ENCODE data around the gene CHMP4B. TPM values are rescaled to one million over a fixed set of nuclear protein-coding genes. Genes with fewer than 3 reads are reported as not detected.
A peak's percentile ranks its signal among the peaks of the same experiment; 100 is the strongest.

Gene CHMP4B
- total RNA-seq, 5 donors from 2014 or later (not counting 1 experiment from before 2014, with no cell fraction given), result 45.1 to 64.7 (median 60.8) TPM

DNA sequence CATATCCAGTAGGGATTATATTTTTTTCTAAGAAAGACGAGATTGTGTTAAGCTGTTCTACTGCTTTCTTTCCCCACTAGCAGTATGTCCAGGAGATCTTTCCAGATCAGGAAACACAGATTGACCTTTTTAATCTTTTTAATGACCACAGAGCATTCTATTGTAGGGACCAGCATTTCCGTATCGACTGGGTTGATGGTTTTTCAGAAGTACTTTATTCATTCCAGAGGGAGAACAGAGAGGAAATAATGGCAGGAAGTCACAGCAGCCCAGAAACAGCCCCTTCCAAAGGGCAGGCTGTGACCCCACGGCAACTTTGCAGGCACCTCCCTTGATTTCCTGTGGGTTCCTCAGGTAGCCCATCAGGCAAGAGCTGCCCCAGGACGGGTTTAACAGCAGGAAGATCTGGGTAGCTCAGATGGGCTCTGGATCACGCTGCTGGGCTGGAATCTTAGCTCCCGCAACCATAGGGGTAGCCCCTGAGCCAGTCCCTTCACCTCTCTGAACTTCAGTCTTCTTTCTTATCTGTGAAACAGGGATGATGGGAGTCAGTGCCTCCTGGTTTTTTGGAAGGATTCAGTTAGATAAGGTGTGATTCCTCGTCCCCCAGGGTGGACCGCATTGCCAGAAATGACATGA lies 23.8 kb upstream of the CHMP4B start:
- Histone ChIP-seq H3K4me1 (ENCODE audit: control insufficient read depth in 1 of 2, extremely low read depth in 1 of 2, insufficient read depth in 2 of 2, low read length in 2 of 2) (peaks cover 2 to 15% of the 10 kb centered on the region in 2 experiments), H3K27ac (ENCODE audit: low read length) (no peak overlapping the region), H3K4me3 (ENCODE audit: control insufficient read depth in 1 of 2, extremely low read depth in 1 of 2, low read length in 1 of 2) (no peak overlapping the region), H3K9me3 (no peaks in the 10 kb centered on the region), H3K36me3 (ENCODE audit: control insufficient read depth in 2 of 2, extremely low read depth in 1 of 2, insufficient read depth in 1 of 2, low read length in 1 of 2) (peaks cover 4 to 8% of the 10 kb centered on the region in 2 donors), H3K27me3 (replicated peaks in 1 of 2; ENCODE audit: control insufficient read depth in 2 of 2, extremely low read depth in 1 of 2, insufficient read depth in 2 of 2, low read length in 1 of 2) (no peaks in the 10 kb centered on the region)
- ATAC-seq (replicated peaks in 1 of 4) (no peak), DNase-seq (no peak)
- CTCF ChIA-PET, result interaction anchor here in 1 of 2 donors (0.7 kb wide), 1 partner anchor 17 kb away, joined by 3 read pairs; no protein-coding TSS in a partner anchor
- Mint-ChIP-seq H3K4me1 (peaks cover 8 to 23% (median 20%) of the 10 kb centered on the region in 3 donors), H3K27ac (peak overlapping the region in 1 of 2 donors; percentile 79), H3K4me3 (no peak overlapping the region), H3K36me3 (peaks cover 22% of the 10 kb centered on the region), H3K9me3 (no peaks in the 10 kb centered on the region), H3K27me3 (no peaks in the 10 kb centered on the region)
- POLR2A ChIA-PET, result no interaction called here
- 13% methylated on average over 2 of the region's 9 CpGs for WGBS (ENCODE audit: insufficient coverage)

DNA sequence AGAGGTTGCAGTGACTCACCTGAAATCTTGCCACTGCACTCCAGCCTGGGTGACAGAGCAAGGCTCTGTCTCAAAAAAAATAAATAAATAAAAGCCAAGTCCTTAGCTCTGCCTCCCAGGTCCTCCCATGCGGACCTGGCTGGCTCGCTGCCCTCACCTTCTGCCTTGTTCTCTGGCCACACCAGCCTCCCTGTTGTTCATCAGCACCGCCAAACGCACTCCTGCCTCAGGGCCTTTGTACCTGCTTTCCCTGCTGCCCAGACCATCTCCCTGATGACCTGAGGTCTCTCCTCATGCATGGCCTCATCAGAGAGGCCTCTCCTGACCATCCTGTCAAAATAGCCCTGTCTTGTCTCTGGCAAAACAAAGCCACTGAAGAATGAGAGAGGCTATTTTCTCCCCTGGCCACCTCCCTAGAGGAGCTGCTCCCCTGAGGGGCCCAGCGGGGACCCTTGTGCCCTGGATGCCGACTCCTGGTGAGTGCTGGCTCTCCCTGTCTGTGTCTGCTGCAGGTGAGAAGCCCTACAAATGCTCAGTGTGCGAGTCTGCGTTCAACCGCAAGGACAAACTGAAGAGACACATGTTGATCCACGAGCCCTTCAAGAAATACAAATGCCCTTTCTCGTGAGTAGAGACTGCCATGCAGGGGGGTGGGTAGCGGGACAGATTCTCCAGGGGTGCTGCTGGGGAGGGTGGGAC lies 22.6 kb upstream of the CHMP4B start:
- Mint-ChIP-seq H3K9me3 (no peaks in the 10 kb centered on the region), H3K4me3 (no peak overlapping the region), H3K4me1 (peaks cover 8 to 27% (median 20%) of the 10 kb centered on the region in 3 donors), H3K27me3 (no peaks in the 10 kb centered on the region), H3K27ac (no peak overlapping the region), H3K36me3 (peaks cover 18% of the 10 kb centered on the region)
- no peaks in the 10 kb centered on the region for H3K9me3 ChIP-seq
- peaks cover 2 to 19% of the 10 kb centered on the region in 2 experiments for H3K4me1 ChIP-seq (ENCODE audit: control insufficient read depth in 1 of 2, extremely low read depth in 1 of 2, insufficient read depth in 2 of 2, low read length in 2 of 2)
- DNase-seq, result no peak
- peaks cover 4 to 7% of the 10 kb centered on the region in 2 donors for H3K36me3 ChIP-seq (ENCODE audit: control insufficient read depth in 2 of 2, extremely low read depth in 1 of 2, insufficient read depth in 1 of 2, low read length in 1 of 2)
- H3K27me3 ChIP-seq (replicated peaks in 1 of 2; ENCODE audit: control insufficient read depth in 2 of 2, extremely low read depth in 1 of 2, insufficient read depth in 2 of 2, low read length in 1 of 2), result no peaks in the 10 kb centered on the region
- H3K27ac ChIP-seq (ENCODE audit: low read length), result no peak overlapping the region
- H3K4me3 ChIP-seq (ENCODE audit: control insufficient read depth in 1 of 2, extremely low read depth in 1 of 2, low read length in 1 of 2), result no peak overlapping the region
- ATAC-seq (replicated peaks in 1 of 4), result no peak
- WGBS (ENCODE audit: insufficient coverage), result 100% methylated on average over 7 of the region's 12 CpGs
- CTCF ChIA-PET, result no interaction called here
- POLR2A ChIA-PET, result no interaction called here

DNA sequence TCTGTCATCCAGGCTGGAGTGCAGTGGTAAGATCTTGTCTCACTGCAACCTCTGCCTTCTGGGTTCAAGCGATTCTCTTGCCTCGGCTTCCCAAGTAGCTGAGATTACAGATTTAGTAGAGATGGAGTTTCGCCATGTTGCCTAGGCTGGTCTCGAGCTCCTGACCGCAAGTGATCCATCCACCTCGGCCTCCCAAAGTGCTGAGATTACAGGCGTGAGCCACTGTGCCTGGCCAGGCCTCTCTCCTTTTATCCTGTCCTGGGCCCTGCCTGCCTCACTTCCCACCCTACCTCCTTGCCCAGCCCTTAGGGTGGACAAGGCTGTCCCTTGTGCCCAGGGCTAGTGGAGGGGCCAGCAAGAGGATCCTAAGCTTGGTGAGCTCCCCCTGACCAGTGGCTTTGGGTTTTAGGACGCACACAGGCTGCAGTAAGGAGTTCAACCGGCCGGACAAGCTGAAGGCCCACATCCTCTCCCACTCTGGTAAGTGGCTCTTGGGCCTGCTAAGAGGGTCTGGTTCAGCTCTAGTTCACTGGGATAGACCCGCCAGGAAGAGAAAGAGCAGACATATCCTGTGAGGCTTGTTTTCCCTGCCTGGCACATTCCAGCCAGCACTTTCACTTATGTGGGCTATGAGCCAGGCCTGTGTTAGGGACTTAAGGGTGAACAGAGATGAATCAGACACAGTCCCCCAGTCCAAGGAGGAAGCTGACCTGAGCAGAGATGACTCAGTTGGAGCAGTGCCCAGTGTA lies 21.9 kb upstream of the CHMP4B start:
- H3K9me3 Mint-ChIP-seq, result no peaks in the 10 kb centered on the region
- H3K27ac Mint-ChIP-seq, result no peak overlapping the region
- H3K27me3 Mint-ChIP-seq, result no peaks in the 10 kb centered on the region
- CTCF ChIA-PET, result interaction anchor here in 1 of 2 donors (0.5 kb wide), 1 partner anchor 989 kb away, joined by 11 read pairs; no protein-coding TSS in a partner anchor
- DNase-seq (no peak), ATAC-seq (replicated peaks in 1 of 4) (no peak)
- H3K4me3 Mint-ChIP-seq, result no peak overlapping the region
- Histone ChIP-seq H3K27ac (ENCODE audit: low read length) (no peak overlapping the region), H3K36me3 (ENCODE audit: control insufficient read depth in 2 of 2, extremely low read depth in 1 of 2, insufficient read depth in 1 of 2, low read length in 1 of 2) (peaks cover 4 to 7% of the 10 kb centered on the region in 2 donors), H3K27me3 (replicated peaks in 1 of 2; ENCODE audit: control insufficient read depth in 2 of 2, extremely low read depth in 1 of 2, insufficient read depth in 2 of 2, low read length in 1 of 2) (no peaks in the 10 kb centered on the region), H3K9me3 (no peaks in the 10 kb centered on the region), H3K4me3 (ENCODE audit: control insufficient read depth in 1 of 2, extremely low read depth in 1 of 2, low read length in 1 of 2) (no peak overlapping the region), H3K4me1 (ENCODE audit: control insufficient read depth in 1 of 2, extremely low read depth in 1 of 2, insufficient read depth in 2 of 2, low read length in 2 of 2) (peaks cover 2 to 19% of the 10 kb centered on the region in 2 experiments)
- 85% methylated on average over 4 of the region's 11 CpGs for WGBS (ENCODE audit: insufficient coverage)
- peaks cover 8 to 27% (median 20%) of the 10 kb centered on the region in 3 donors for H3K4me1 Mint-ChIP-seq
- peaks cover 18% of the 10 kb centered on the region for H3K36me3 Mint-ChIP-seq
- POLR2A ChIA-PET, result no interaction called here

DNA sequence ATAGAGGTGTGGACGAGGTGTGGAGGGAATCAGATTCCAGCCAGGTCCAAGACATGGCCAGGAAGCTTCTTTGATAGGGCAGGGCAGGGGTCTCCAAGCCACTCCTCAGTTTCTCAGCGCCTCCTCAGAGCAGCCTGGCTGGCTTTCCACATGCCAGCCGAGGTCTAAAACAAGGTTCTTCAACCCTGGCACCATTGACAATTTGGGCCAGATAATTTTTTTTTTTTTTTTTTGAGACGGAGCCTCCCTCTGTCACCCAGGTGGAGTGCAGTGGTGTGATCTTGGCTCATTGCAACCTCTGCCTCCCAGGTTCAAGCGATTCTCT lies 21.3 kb upstream of the CHMP4B start:
- peaks cover 8 to 27% (median 20%) of the 10 kb centered on the region in 3 donors for H3K4me1 Mint-ChIP-seq
- Histone ChIP-seq H3K36me3 (ENCODE audit: control insufficient read depth in 2 of 2, extremely low read depth in 1 of 2, insufficient read depth in 1 of 2, low read length in 1 of 2) (peaks cover 4 to 7% of the 10 kb centered on the region in 2 donors), H3K27me3 (replicated peaks in 1 of 2; ENCODE audit: control insufficient read depth in 2 of 2, extremely low read depth in 1 of 2, insufficient read depth in 2 of 2, low read length in 1 of 2) (no peaks in the 10 kb centered on the region), H3K27ac (ENCODE audit: low read length) (no peak overlapping the region), H3K4me3 (ENCODE audit: control insufficient read depth in 1 of 2, extremely low read depth in 1 of 2, low read length in 1 of 2) (no peak overlapping the region), H3K9me3 (no peaks in the 10 kb centered on the region), H3K4me1 (ENCODE audit: control insufficient read depth in 1 of 2, extremely low read depth in 1 of 2, insufficient read depth in 2 of 2, low read length in 2 of 2) (peaks cover 2 to 19% of the 10 kb centered on the region in 2 experiments)
- H3K36me3 Mint-ChIP-seq, result peaks cover 18% of the 10 kb centered on the region
- no peaks in the 10 kb centered on the region for H3K9me3 Mint-ChIP-seq
- H3K4me3 Mint-ChIP-seq, result no peak overlapping the region
- DNase-seq, result no peak
- no peak for ATAC-seq (replicated peaks in 1 of 4)
- WGBS (ENCODE audit: insufficient coverage), result 86% methylated on average over 2 of the region's 5 CpGs
- POLR2A ChIA-PET, result no interaction called here
- no peaks in the 10 kb centered on the region for H3K27me3 Mint-ChIP-seq
- CTCF ChIA-PET, result interaction anchor here in 1 of 2 donors (0.5 kb wide), 1 partner anchor 989 kb away, joined by 11 read pairs; no protein-coding TSS in a partner anchor
- no peak overlapping the region for H3K27ac Mint-ChIP-seq

DNA sequence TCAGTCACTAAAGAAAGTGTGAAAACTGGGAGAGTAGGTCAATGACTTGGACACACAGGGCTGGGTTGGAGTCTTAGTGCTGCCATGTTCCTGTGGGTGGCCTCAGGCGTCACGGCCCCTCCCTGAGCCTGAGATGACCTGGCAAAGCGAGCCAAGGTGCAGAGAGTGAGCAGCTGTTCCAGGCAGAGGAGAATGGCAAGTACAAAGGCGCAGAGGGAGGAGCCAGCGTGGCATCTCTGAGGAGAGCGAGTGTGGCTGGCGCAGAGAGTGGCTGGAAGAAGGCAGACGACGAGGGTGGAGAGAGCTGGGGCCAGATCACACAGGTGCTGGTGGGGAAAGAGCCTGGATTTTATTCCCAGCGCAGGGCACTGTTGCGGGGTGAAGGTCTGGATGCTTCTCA lies 20.6 kb upstream of the CHMP4B start:
- POLR2A ChIA-PET, result interaction anchor here in 1 of 2 donors (0.6 kb wide), 1 partner anchor 20 kb away, joined by 3 read pairs; no protein-coding TSS in a partner anchor
- ATAC-seq (replicated peaks in 1 of 4), result no peak

DNA sequence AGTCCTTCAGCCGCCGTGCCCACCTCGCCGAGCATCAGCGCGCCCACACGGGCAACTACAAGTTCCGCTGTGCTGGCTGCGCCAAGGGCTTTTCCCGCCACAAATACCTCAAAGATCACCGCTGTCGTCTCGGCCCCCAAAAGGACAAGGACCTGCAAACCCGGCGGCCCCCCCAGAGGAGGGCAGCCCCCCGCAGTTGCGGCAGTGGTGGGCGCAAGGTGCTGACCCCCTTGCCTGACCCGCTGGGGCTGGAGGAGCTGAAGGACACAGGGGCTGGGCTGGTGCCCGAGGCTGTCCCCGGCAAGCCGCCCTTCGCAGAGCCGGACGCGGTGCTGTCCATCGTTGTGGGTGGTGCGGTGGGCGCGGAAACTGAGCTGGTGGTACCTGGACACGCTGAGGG lies 20.1 kb upstream of the CHMP4B start:
- Mint-ChIP-seq H3K36me3 (peaks cover 18% of the 10 kb centered on the region), H3K27ac (no peak overlapping the region), H3K9me3 (no peaks in the 10 kb centered on the region), H3K27me3 (no peaks in the 10 kb centered on the region), H3K4me3 (no peak overlapping the region), H3K4me1 (peaks cover 8 to 20% (median 14%) of the 10 kb centered on the region in 3 donors)
- POLR2A ChIA-PET, result no interaction called here
- Histone ChIP-seq H3K4me3 (ENCODE audit: control insufficient read depth in 1 of 2, extremely low read depth in 1 of 2, low read length in 1 of 2) (no peak overlapping the region), H3K4me1 (ENCODE audit: control insufficient read depth in 1 of 2, extremely low read depth in 1 of 2, insufficient read depth in 2 of 2, low read length in 2 of 2) (peaks cover 2 to 15% of the 10 kb centered on the region in 2 experiments), H3K9me3 (no peaks in the 10 kb centered on the region), H3K27ac (ENCODE audit: low read length) (no peak overlapping the region), H3K36me3 (ENCODE audit: control insufficient read depth in 2 of 2, extremely low read depth in 1 of 2, insufficient read depth in 1 of 2, low read length in 1 of 2) (peaks cover 4 to 7% of the 10 kb centered on the region in 2 donors), H3K27me3 (replicated peaks in 1 of 2; ENCODE audit: control insufficient read depth in 2 of 2, extremely low read depth in 1 of 2, insufficient read depth in 2 of 2, low read length in 1 of 2) (no peaks in the 10 kb centered on the region)
- no peak for ATAC-seq (replicated peaks in 1 of 4)
- CTCF ChIA-PET, result interaction anchor here in 1 of 2 donors (1.9 kb wide), 1 partner anchor 124 kb away, joined by 10 read pairs; no protein-coding TSS in a partner anchor
- WGBS (ENCODE audit: insufficient coverage), result 97% methylated on average over 28 of the region's 31 CpGs
- no peak for DNase-seq

More for the DNA sequence above, 20.6 kb upstream of the CHMP4B start:
- Histone ChIP-seq H3K27ac (ENCODE audit: low read length) (no peak overlapping the region), H3K4me3 (ENCODE audit: control insufficient read depth in 1 of 2, extremely low read depth in 1 of 2, low read length in 1 of 2) (no peak overlapping the region), H3K9me3 (no peaks in the 10 kb centered on the region), H3K4me1 (ENCODE audit: control insufficient read depth in 1 of 2, extremely low read depth in 1 of 2, insufficient read depth in 2 of 2, low read length in 2 of 2) (peaks cover 2 to 19% of the 10 kb centered on the region in 2 experiments), H3K27me3 (replicated peaks in 1 of 2; ENCODE audit: control insufficient read depth in 2 of 2, extremely low read depth in 1 of 2, insufficient read depth in 2 of 2, low read length in 1 of 2) (no peaks in the 10 kb centered on the region), H3K36me3 (ENCODE audit: control insufficient read depth in 2 of 2, extremely low read depth in 1 of 2, insufficient read depth in 1 of 2, low read length in 1 of 2) (peaks cover 4 to 7% of the 10 kb centered on the region in 2 donors)
- peaks cover 18% of the 10 kb centered on the region for H3K36me3 Mint-ChIP-seq
- no peaks in the 10 kb centered on the region for H3K27me3 Mint-ChIP-seq
- no peaks in the 10 kb centered on the region for H3K9me3 Mint-ChIP-seq
- peaks cover 8 to 25% (median 18%) of the 10 kb centered on the region in 3 donors for H3K4me1 Mint-ChIP-seq
- no peak for DNase-seq
- H3K27ac Mint-ChIP-seq, result no peak overlapping the region
- CTCF ChIA-PET, result no interaction called here
- no peak overlapping the region for H3K4me3 Mint-ChIP-seq
- WGBS (ENCODE audit: insufficient coverage), result 94% methylated on average over 11 of the region's 11 CpGs
